Liver (tissue), 9 donors: ENCODE measurements around the gene EEIG1. TPM values are rescaled to one million over a fixed set of nuclear protein-coding genes. Genes with fewer than 3 reads are reported as not detected.
A peak's percentile ranks its signal among the peaks of the same experiment; 100 is the strongest.

ENCODE experiments used
- DNase-seq: peaks from one replicate; pipeline ENCODE4 v3.0.0-alpha.2; 2017; ENCODE audit warnings: low spot score
- H3K27ac ChIP-seq, 2 donors: one replicate each; pipeline ENCODE4 v1.7.0; 2013; ENCODE audit warnings: inconsistent platforms in 2 of 2, low read length in 2 of 2, control low read depth in 1 of 2, low read depth in 1 of 2, mild to moderate bottlenecking in 1 of 2
- H3K27me3 ChIP-seq, 4 donors: one replicate each; pipeline versions ENCODE4 v1.6.1 to v1.7.0; 2013; ENCODE audit warnings: low read length in 3 of 4, inconsistent platforms in 1 of 4, mild to moderate bottlenecking in 1 of 4, moderate library complexity in 1 of 4; ENCODE audit not compliant: control insufficient read depth in 4 of 4, insufficient read depth in 4 of 4
- H3K36me3 ChIP-seq, 4 donors: one replicate each; pipeline versions ENCODE4 v1.6.1 to v1.7.0; 2013; ENCODE audit warnings: low read length in 3 of 4, mild to moderate bottlenecking in 3 of 4, low read depth in 1 of 4, moderate library complexity in 1 of 4; ENCODE audit not compliant: control insufficient read depth in 4 of 4, insufficient read depth in 3 of 4
- H3K4me1 ChIP-seq, 4 donors: one replicate each; pipeline versions ENCODE4 v1.6.1 to v1.7.0; 2013; ENCODE audit warnings: low read length in 3 of 4, mild to moderate bottlenecking in 3 of 4, moderate library complexity in 1 of 4; ENCODE audit not compliant: control insufficient read depth in 4 of 4, insufficient read depth in 4 of 4
- H3K4me3 ChIP-seq, 3 donors: one replicate each; pipeline versions ENCODE4 v1.6.1 to v1.7.0; 2013; ENCODE audit warnings: low read length in 3 of 3, control low read depth in 1 of 3, low read depth in 1 of 3, mild to moderate bottlenecking in 1 of 3
- H3K9ac ChIP-seq, 2 donors: one replicate each; pipeline ENCODE4 v1.7.0; 2013; ENCODE audit warnings: low read length in 2 of 2, mild to moderate bottlenecking in 2 of 2, moderate library complexity in 2 of 2, control low read depth in 1 of 2, low read depth in 1 of 2
- H3K9me3 ChIP-seq, 4 donors: one replicate each; pipeline versions ENCODE4 v1.6.1 to v1.7.0; 2013; ENCODE audit warnings: low read length in 3 of 4; ENCODE audit not compliant: control insufficient read depth in 4 of 4
- EGR1 ChIP-seq, 2 donors: IDR thresholded peaks; 2 replicates each; pipeline ENCODE4 v1.6.1; 2016 to 2018; ENCODE audit warnings: antibody characterized with exemption in 2 of 2, low read depth in 2 of 2
- FOXA1 ChIP-seq: IDR thresholded peaks from 2 replicates; pipeline ENCODE4 v1.6.1; 2016; ENCODE audit warnings: antibody characterized with exemption
- FOXA2 ChIP-seq: IDR thresholded peaks from 2 replicates; pipeline ENCODE4 v1.6.1; 2016; ENCODE audit warnings: antibody characterized with exemption
- GABPA ChIP-seq, 2 donors: IDR thresholded peaks in 1 of 2; conservative IDR thresholded peaks in 1 of 2; 2 replicates each; pipeline ENCODE4 v1.6.1; 2016; ENCODE audit warnings: antibody characterized with exemption in 2 of 2, mild to moderate bottlenecking in 1 of 2, moderate library complexity in 1 of 2
- HNF4G ChIP-seq: IDR thresholded peaks from 2 replicates; pipeline ENCODE4 v1.6.1; 2016; ENCODE audit warnings: antibody characterized with exemption
- JUND ChIP-seq, 2 donors: IDR thresholded peaks; 2 replicates each; pipeline ENCODE4 v1.6.1; 2016; ENCODE audit warnings: antibody characterized with exemption in 2 of 2
- NR2F2 ChIP-seq: IDR thresholded peaks from 2 replicates; pipeline ENCODE4 v1.6.1; 2016; ENCODE audit warnings: antibody characterized with exemption
- RAD21 ChIP-seq, 2 donors: IDR thresholded peaks; 2 replicates each; pipeline ENCODE4 v1.6.1; 2016; ENCODE audit warnings: antibody characterized with exemption in 2 of 2, mild to moderate bottlenecking in 2 of 2
- RXRA ChIP-seq, 2 donors: IDR thresholded peaks; 2 replicates each; pipeline ENCODE4 v1.6.1; 2017 to 2018; ENCODE audit warnings: antibody characterized with exemption in 2 of 2, mild to moderate bottlenecking in 1 of 2
- SP1 ChIP-seq: IDR thresholded peaks from 2 replicates; pipeline ENCODE4 v1.6.1; 2018; ENCODE audit warnings: antibody characterized with exemption, mild to moderate bottlenecking
- TAF1 ChIP-seq: conservative IDR thresholded peaks from 2 replicates; pipeline ENCODE4 v1.6.1; 2016; ENCODE audit warnings: antibody characterized with exemption, mild to moderate bottlenecking
- YY1 ChIP-seq: IDR thresholded peaks from 2 replicates; pipeline ENCODE4 v1.6.1; 2016; ENCODE audit warnings: antibody characterized with exemption, mild to moderate bottlenecking
- WGBS: extraction: QIAGEN DNeasy Blood & Tissue Kit; methylation state at CpG from one replicate; pipeline ENCODE4 v1.1.7; 2013; 5-methylcytosine and 5-hydroxymethylcytosine counted together
- polyA plus RNA-seq, 2 donors: library from polyadenylated mRNA; stranded (reverse) in 1 of 2; unstranded in 1 of 2; fragments of 200-250 nt in 1 of 2; fragments of >200 nt in 1 of 2; fragmentation: Nextera tagmentation in 1 of 2; extraction: Ambion mirVana in 1 of 2; gene quantifications; one replicate each; pipeline versions ENCODE4 v1.2.1 to v1.2.3, GENCODE V29; 2013 to 2015
- total RNA-seq, 2 donors: library from RNA; depleted of rRNA; stranded (reverse); fragments of >200 nt; gene quantifications; one replicate each; pipeline ENCODE4 v1.2.3, GENCODE V29; 2014
- TF ChIP-seq, protein P1 (sequence below): IDR thresholded peaks from 2 replicates; pipeline ENCODE4 v1.6.1; 2016; ENCODE audit warnings: antibody characterized with exemption
- TF ChIP-seq, protein P2 (sequence below): fragments of 150-350 bp; IDR thresholded peaks from 2 replicates; pipeline ENCODE4 v1.5.1; 2017; ENCODE audit warnings: improper control_type of control experiment, low read depth, low read length; ENCODE audit not compliant: missing input control
- TF ChIP-seq, protein P3 (sequence below): IDR thresholded peaks from 2 replicates; pipeline ENCODE4 v1.6.1; 2016; ENCODE audit warnings: antibody characterized with exemption, mild to moderate bottlenecking
- TF ChIP-seq, protein P4 (sequence below): IDR thresholded peaks from 2 replicates; pipeline ENCODE4 v1.6.1; 2016; ENCODE audit warnings: antibody characterized with exemption
- donor health status: healthy.
- donor health status: healthy.
- donor health status: healthy.
- donor health status: healthy.
- donor health status: healthy.

EEIG1 gene
- total and polyA plus RNA-seq, 4 donors: 4.9 to 14.3 (median 8.9) TPM

DNA sequence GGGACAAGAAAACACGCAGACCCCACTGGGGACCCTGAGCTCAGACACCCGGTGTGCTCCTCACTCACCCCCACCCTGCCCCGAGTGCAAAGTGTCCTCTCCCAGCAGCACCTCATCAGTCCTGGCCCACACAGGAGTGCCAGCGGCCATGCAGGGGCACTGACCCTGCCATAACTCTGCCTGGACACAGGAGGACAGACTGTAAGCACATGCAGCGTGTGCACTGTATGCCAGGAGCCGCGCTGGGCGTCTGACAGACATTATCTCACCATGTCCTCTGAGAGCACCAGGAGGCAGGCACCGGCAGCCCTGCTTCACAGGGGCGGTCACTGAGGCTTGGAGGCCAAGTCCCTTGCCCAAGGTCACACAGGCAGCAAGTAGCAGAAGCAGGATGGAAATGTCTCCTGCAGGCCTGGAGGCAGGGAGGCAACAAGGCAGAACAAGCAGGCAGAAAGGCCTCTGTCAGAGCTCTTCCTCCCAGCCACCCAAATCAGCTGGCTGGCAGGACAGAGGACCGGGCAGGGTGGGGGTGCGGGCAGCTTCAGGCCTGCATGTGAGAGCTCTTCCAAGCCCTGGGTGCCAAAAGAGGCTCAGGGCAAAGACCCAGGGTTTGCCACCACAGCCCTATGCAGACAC is 8.4 kb downstream of the EEIG1 start:
- 29% methylated on average over 12 of the region's 12 CpGs for WGBS
- TF ChIP-seq YY1 (peak; percentile 6), RXRA (IDR thresholded peaks at IDR 0.05) (peak; percentile 48 to 74), FOXA1 (no peak), SP1 (no peak), FOXA2 (no peak), RAD21 (IDR thresholded peaks at IDR 0.05) (peak in 1 of 2 donors; percentile 33), JUND (IDR thresholded peaks at IDR 0.05) (no peak)
- TF ChIP-seq, protein P1, sequence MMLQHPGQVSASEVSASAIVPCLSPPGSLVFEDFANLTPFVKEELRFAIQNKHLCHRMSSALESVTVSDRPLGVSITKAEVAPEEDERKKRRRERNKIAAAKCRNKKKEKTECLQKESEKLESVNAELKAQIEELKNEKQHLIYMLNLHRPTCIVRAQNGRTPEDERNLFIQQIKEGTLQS: no peak
- TF ChIP-seq, protein P2, sequence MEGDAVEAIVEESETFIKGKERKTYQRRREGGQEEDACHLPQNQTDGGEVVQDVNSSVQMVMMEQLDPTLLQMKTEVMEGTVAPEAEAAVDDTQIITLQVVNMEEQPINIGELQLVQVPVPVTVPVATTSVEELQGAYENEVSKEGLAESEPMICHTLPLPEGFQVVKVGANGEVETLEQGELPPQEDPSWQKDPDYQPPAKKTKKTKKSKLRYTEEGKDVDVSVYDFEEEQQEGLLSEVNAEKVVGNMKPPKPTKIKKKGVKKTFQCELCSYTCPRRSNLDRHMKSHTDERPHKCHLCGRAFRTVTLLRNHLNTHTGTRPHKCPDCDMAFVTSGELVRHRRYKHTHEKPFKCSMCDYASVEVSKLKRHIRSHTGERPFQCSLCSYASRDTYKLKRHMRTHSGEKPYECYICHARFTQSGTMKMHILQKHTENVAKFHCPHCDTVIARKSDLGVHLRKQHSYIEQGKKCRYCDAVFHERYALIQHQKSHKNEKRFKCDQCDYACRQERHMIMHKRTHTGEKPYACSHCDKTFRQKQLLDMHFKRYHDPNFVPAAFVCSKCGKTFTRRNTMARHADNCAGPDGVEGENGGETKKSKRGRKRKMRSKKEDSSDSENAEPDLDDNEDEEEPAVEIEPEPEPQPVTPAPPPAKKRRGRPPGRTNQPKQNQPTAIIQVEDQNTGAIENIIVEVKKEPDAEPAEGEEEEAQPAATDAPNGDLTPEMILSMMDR: peak; percentile 15
- H3K4me3 ChIP-seq: peak overlapping the region in 1 of 3 donors; percentile 19
- peaks cover 0 to 2% (median 0%) of the 10 kb centered on the region in 4 donors for H3K36me3 ChIP-seq
- DNase-seq: no peak
- no peaks in the 10 kb centered on the region for H3K27me3 ChIP-seq
- H3K27ac ChIP-seq: peak overlapping the region; percentile 78 to 95
- peaks cover 57 to 97% (median 87%) of the 10 kb centered on the region in 4 donors for H3K4me1 ChIP-seq
- H3K9ac ChIP-seq: no peak overlapping the region
- no peaks in the 10 kb centered on the region for H3K9me3 ChIP-seq

DNA sequence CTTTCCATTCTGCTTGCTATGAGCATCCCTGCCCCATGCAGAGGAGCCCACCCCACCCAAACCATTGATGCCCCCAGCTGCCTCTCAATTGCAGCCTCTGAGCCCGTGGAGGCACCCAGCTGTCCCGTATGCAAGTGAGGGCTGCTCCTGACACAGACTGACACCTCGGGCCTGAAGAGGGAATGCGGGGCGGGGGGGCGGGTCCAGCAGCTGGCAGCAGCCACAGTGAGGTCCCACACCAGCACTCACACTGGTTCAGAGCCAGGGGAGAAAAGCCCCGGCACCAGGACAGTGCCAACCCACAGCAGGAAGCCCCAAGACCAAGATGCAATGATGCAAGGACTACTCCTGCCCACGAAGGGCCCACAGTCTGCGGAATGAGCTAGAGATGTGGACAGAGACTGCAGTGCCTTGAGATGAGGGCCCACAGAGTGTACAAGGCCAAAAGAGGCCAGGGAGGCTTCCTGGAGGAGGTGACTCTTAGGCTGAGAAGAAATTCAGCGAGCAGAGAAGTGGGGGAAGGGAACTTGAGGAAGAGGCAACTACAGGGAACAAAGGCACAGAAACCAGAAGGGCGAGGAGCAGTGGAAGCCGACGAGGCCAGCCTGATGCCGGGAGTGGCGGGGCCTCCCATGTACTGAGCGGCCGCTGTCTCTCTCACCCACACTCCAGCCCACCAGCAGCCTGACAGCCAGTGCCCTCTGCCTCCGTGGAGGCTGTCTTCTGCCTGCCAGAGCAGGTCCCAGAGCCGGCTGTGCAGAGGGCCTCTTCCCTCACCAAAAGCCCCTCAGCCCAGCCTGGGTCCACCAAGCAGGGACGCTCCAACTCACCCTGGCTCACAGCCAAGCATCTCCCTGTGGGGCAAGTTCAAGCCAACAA is 9.2 kb downstream of the EEIG1 start:
- H3K27ac ChIP-seq: no peak overlapping the region

More for the DNA sequence above, 9.2 kb downstream of the EEIG1 start:
- 60% methylated on average over 20 of the region's 20 CpGs for WGBS
- peaks cover 63 to 97% (median 87%) of the 10 kb centered on the region in 4 donors for H3K4me1 ChIP-seq
- DNase-seq: no peak
- H3K36me3 ChIP-seq: peaks cover 0 to 2% (median 0%) of the 10 kb centered on the region in 4 donors
- H3K9me3 ChIP-seq: no peaks in the 10 kb centered on the region
- no peak overlapping the region for H3K4me3 ChIP-seq
- no peaks in the 10 kb centered on the region for H3K27me3 ChIP-seq
- H3K9ac ChIP-seq: no peak overlapping the region
- TF ChIP-seq RAD21 (IDR thresholded peaks at IDR 0.05): no peak
- TF ChIP-seq, protein P3, sequence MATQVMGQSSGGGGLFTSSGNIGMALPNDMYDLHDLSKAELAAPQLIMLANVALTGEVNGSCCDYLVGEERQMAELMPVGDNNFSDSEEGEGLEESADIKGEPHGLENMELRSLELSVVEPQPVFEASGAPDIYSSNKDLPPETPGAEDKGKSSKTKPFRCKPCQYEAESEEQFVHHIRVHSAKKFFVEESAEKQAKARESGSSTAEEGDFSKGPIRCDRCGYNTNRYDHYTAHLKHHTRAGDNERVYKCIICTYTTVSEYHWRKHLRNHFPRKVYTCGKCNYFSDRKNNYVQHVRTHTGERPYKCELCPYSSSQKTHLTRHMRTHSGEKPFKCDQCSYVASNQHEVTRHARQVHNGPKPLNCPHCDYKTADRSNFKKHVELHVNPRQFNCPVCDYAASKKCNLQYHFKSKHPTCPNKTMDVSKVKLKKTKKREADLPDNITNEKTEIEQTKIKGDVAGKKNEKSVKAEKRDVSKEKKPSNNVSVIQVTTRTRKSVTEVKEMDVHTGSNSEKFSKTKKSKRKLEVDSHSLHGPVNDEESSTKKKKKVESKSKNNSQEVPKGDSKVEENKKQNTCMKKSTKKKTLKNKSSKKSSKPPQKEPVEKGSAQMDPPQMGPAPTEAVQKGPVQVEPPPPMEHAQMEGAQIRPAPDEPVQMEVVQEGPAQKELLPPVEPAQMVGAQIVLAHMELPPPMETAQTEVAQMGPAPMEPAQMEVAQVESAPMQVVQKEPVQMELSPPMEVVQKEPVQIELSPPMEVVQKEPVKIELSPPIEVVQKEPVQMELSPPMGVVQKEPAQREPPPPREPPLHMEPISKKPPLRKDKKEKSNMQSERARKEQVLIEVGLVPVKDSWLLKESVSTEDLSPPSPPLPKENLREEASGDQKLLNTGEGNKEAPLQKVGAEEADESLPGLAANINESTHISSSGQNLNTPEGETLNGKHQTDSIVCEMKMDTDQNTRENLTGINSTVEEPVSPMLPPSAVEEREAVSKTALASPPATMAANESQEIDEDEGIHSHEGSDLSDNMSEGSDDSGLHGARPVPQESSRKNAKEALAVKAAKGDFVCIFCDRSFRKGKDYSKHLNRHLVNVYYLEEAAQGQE: no peak
- TF ChIP-seq, protein P4, sequence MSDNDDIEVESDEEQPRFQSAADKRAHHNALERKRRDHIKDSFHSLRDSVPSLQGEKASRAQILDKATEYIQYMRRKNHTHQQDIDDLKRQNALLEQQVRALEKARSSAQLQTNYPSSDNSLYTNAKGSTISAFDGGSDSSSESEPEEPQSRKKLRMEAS: no peak
- no peak for TF ChIP-seq TAF1
- no peak for TF ChIP-seq JUND (IDR thresholded peaks at IDR 0.05)
- no peak for TF ChIP-seq FOXA2
- TF ChIP-seq NR2F2: no peak
- no peak for TF ChIP-seq RXRA (IDR thresholded peaks at IDR 0.05)
- TF ChIP-seq HNF4G: no peak
- TF ChIP-seq SP1: no peak
- no peak for TF ChIP-seq EGR1 (IDR thresholded peaks at IDR 0.05; ENCODE audit: low read depth in 2 of 2)
- no peak for TF ChIP-seq GABPA (IDR thresholded peaks at IDR 0.05 in 1 of 2, conservative IDR thresholded peaks at IDR 0.05 in 1 of 2)
- no peak for TF ChIP-seq YY1
